ENCODE data around the gene HS3ST4. TPM values are rescaled to one million over a fixed set of nuclear protein-coding genes. Genes with fewer than 3 reads are reported as not detected.

The HS3ST4 gene
- total and polyA plus RNA-seq, 2 of the 8 experiments (the other 6 are each of a cell fraction or from before 2014, with no cell fraction given) = 1.9 to 3.3 TPM

GRCh38 chr16:25817876-25818275 is 126.1 kb downstream of the HS3ST4 start:
- H3K27ac ChIP-seq (ENCODE audit: low read depth, low read length) = no peak overlapping the region
- no peak overlapping the region for H3K9ac ChIP-seq (replicated peaks in 1 of 4; ENCODE audit: extremely low read depth in 1 of 4, low read depth in 3 of 4, low read length in 3 of 4)
- H3K27me3 ChIP-seq (replicated peaks in 1 of 4; ENCODE audit: control insufficient read depth in 3 of 4, extremely low read depth in 1 of 4, insufficient read depth in 3 of 4, low read length in 3 of 4) = no peaks in the 10 kb centered on the region
- CTCF ChIA-PET (ENCODE audit: partially characterized antibody) = no interaction called here
- H2AK5ac ChIP-seq (ENCODE audit: low read depth, low read length) = no peak overlapping the region
- no peaks in the 10 kb centered on the region for H3K79me2 ChIP-seq (ENCODE audit: control insufficient read depth in 1 of 2, insufficient read depth in 2 of 2, low read length in 2 of 2)
- H2AFZ ChIP-seq (ENCODE audit: low read length) = no peak overlapping the region
- no peaks in the 10 kb centered on the region for H4K20me1 ChIP-seq (replicated peaks in 1 of 2; ENCODE audit: control insufficient read depth in 1 of 2, insufficient read depth in 2 of 2, low read length in 2 of 2)
- H3K36me3 ChIP-seq (ENCODE audit: control insufficient read depth in 2 of 4, insufficient read depth in 4 of 4, low read length in 3 of 4) = no peaks in the 10 kb centered on the region
- no peak overlapping the region for H3K4me2 ChIP-seq (ENCODE audit: insufficient read depth in 1 of 2, low read depth in 2 of 2, low read length in 2 of 2)
- no peak for DNase-seq (ENCODE audit: low read depth in 1 of 2, low spot score in 2 of 2)
- FAIRE-seq = no peak
- no peak overlapping the region for H3K23ac ChIP-seq (ENCODE audit: insufficient read length)
- H2BK20ac ChIP-seq (ENCODE audit: low read length) = no peak overlapping the region
- no peak overlapping the region for H3K56ac ChIP-seq (replicated peaks; ENCODE audit: insufficient read length, low read depth, low read length)
- no peak overlapping the region for H2BK12ac ChIP-seq (ENCODE audit: low read depth, low read length)
- no peaks in the 10 kb centered on the region for H3K23me2 ChIP-seq (ENCODE audit: low read depth, low read length)
- no peak overlapping the region for H2BK120ac ChIP-seq (replicated peaks; ENCODE audit: low read depth, low read length)
- H3K18ac ChIP-seq (ENCODE audit: extremely low read depth, low read length) = no peak overlapping the region
- no peak overlapping the region for H2BK5ac ChIP-seq (ENCODE audit: low read depth, low read length)
- 0 out of 7 replicates have a peak, but pooled peaks cover 0 to 3% (median 0%) of the 10 kb centered on the region in 4 experiments for H3K4me1 ChIP-seq (replicated peaks in 1 of 4; ENCODE audit: control insufficient read depth in 3 of 4, insufficient read depth in 4 of 4, low read length in 3 of 4)
- WGBS, 2 experiments (ENCODE audit: extremely low coverage in 1 of 2, insufficient coverage in 1 of 2, insufficient read length in 1 of 2, insufficient replicate concordance in 2 of 2, low coverage in 1 of 2, low lambda C conversion rate in 2 of 2, missing lambda C conversion rate in 1 of 2) = 93% methylated on average over 4 of the region's 4 CpGs; no CpG with 5 or more reads in 1 of the 2 experiments
- H4K5ac ChIP-seq (ENCODE audit: insufficient read length, low read depth, low read length) = no peak overlapping the region
- no peaks in the 10 kb centered on the region for H3K9me3 ChIP-seq (ENCODE audit: insufficient read depth in 2 of 2, low read depth in 1 of 2, low read length in 1 of 2)
- H2BK15ac ChIP-seq (ENCODE audit: low read length) = no peak overlapping the region
- H3K4ac ChIP-seq (replicated peaks; ENCODE audit: insufficient read length, low read depth, low read length) = no peak overlapping the region
- no peaks in the 10 kb centered on the region for H3K79me1 ChIP-seq (ENCODE audit: low read depth, low read length)
- no peak overlapping the region for H3K4me3 ChIP-seq (ENCODE audit: extremely low read depth in 1 of 4, insufficient read depth in 2 of 4, low read depth in 3 of 4, low read length in 4 of 4)
- TF ChIP-seq RAD21 (IDR thresholded peaks at IDR 0.05 in 1 of 2, conservative IDR thresholded peaks at IDR 0.05 in 1 of 2; ENCODE audit: low read depth in 2 of 2, low read length in 2 of 2) = no peak
- TF ChIP-seq NRF1 (IDR thresholded peaks at IDR 0.05; ENCODE audit: low read depth, low read length) = no peak
- no peak for TF ChIP-seq TEAD4 (IDR thresholded peaks at IDR 0.05; ENCODE audit: low read depth, low read length)
- TF ChIP-seq, protein P1, sequence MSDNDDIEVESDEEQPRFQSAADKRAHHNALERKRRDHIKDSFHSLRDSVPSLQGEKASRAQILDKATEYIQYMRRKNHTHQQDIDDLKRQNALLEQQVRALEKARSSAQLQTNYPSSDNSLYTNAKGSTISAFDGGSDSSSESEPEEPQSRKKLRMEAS (IDR thresholded peaks at IDR 0.05) = no peak
- POLR2A ChIA-PET (ENCODE audit: partially characterized antibody) = no interaction called here
- no peak overlapping the region for H4K8ac ChIP-seq (ENCODE audit: extremely low read depth, insufficient read depth, low read length)
- no peak overlapping the region for H4K91ac ChIP-seq (replicated peaks; ENCODE audit: insufficient read length, low read length)
- no peak overlapping the region for H3K14ac ChIP-seq (ENCODE audit: insufficient read length)
